ENCODE results near the gene HDAC4. TPM values are rescaled to one million over a fixed set of nuclear protein-coding genes. Genes with fewer than 3 reads are reported as not detected.

The HDAC4 gene
- total and polyA plus RNA-seq, 8 donors: 1.7 to 98.8 (median 24.5) TPM

DNA sequence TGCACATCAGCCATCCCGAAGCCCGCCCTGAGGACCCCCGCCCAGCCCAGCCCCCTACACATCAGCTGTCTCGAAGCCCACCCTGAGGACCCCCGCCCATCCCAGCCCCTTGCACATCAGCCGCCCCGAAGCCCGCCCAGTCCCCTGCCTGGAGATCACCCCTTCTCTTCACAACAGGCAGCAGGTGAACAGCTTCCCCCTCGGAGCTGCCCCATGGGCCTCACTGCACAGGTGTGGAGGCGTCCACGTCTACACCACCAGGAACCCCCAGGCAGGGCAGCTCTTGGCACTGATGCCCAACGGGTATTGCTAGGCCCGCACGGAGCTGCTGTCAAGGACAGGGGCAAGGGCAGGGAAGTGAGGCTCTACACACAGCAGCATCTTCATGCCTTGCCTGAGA is 137.6 kb downstream of the HDAC4 start:
- intact Hi-C loops (cut with DNase I; ENCODE audit: low total_unique reads): no loop called here
- Histone ChIP-seq H3K36me3 (no peaks in the 10 kb centered on the region), H3K4me1 (peaks cover 57 to 98% (median 77%) of the 10 kb centered on the region in 4 donors), H3K9me3 (peaks cover 0 to 1% (median 0%) of the 10 kb centered on the region in 4 donors), H3K27me3 (no peaks in the 10 kb centered on the region), H3K4me3 (no peak overlapping the region), H3K27ac (peak overlapping the region in 2 of 5 donors; percentile 83 to 88)
- DNase-seq: peak in 1 of 2 donors; percentile 20
- no peak for TF ChIP-seq EP300 (IDR thresholded peaks at IDR 0.05)
- TF ChIP-seq POLR2A (IDR thresholded peaks at IDR 0.05): no peak
- TF ChIP-seq POLR2AphosphoS5 (IDR thresholded peaks at IDR 0.05): no peak
- TF ChIP-seq, protein P1, sequence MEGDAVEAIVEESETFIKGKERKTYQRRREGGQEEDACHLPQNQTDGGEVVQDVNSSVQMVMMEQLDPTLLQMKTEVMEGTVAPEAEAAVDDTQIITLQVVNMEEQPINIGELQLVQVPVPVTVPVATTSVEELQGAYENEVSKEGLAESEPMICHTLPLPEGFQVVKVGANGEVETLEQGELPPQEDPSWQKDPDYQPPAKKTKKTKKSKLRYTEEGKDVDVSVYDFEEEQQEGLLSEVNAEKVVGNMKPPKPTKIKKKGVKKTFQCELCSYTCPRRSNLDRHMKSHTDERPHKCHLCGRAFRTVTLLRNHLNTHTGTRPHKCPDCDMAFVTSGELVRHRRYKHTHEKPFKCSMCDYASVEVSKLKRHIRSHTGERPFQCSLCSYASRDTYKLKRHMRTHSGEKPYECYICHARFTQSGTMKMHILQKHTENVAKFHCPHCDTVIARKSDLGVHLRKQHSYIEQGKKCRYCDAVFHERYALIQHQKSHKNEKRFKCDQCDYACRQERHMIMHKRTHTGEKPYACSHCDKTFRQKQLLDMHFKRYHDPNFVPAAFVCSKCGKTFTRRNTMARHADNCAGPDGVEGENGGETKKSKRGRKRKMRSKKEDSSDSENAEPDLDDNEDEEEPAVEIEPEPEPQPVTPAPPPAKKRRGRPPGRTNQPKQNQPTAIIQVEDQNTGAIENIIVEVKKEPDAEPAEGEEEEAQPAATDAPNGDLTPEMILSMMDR (IDR thresholded peaks at IDR 0.05): no peak
- 89 to 96% (median 93%) methylated on average over 10 to 14 of the region's 14 CpGs for WGBS, 5 donors

DNA sequence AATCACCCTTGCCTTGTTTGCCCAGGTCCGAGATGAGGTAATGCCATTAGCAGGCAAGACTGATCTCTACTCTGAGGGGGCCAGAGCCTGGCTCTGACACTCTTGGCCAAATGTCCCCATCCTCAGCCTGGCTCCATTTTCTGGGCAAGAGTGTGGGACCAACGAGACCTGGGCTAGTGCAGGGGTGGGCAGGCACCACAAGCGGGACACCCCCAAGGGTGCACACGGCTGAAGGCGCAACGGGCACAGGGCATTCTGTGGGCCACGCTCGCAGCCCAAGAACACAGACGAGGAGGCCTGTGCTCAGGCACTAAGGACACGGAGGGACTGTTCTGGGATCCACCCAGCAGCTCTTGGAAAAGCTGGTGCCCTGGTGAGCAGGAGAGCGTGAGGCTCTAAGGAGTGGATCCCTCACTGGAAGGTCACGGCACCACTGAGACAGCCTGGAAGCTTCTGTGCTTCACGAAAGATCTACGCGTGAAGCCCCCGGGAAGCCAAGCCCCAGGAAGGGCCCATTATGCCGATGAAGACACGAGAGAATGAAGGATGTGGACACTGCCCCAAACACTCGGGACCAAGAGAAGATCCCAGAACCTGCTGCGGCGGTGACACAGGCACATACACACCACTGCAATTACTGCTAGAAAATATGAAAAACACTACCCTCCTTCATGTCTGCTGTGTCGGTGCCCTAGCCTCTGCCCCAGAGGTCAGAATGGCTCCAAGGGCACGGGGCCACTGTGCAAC is 138.2 kb downstream of the HDAC4 start:
- intact Hi-C loops (cut with DNase I; ENCODE audit: low total_unique reads): no loop called here
- peak overlapping the region in 1 of 5 donors; percentile 83 for H3K27ac ChIP-seq

DNA sequence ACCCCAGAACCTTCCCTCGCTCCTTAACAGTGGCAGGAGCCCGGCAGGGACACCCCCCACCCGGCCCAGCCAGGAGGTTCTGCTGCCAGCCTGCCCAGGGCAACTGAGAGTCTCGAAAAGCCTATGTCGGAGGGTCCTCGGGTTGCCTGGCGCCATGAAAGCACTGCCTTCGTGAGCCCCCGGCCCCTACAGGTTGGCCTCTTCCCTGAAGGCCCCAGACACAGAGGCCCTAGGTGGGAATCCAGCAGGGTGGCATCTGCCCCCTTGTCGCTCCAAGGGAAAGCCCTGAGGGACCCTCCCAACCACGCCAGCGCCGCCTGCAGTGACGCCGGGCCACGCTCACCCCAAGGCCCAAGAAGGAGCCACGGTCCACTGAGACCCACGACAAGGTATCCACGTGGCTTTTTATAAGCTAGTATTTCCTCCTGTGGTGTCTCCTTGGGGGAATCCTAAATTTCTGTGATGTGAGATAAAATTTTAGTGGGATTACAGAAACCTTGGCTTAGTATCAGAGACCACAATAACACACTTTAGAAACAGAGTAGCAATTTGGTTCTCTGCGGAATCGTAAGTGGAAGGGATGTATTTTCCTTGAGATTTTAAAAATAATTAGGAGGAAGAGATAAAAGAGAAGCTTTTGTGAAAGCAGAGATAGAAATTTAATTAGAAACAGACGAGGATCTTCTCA is 138.9 kb downstream of the HDAC4 start:
- TF ChIP-seq POLR2A (IDR thresholded peaks at IDR 0.05) (no peak), EP300 (IDR thresholded peaks at IDR 0.05) (no peak), POLR2AphosphoS5 (IDR thresholded peaks at IDR 0.05) (no peak)
- intact Hi-C loops (cut with DNase I; ENCODE audit: low total_unique reads): no loop called here
- H3K9me3 ChIP-seq: peaks cover 0 to 4% (median 2%) of the 10 kb centered on the region in 4 donors
- no peaks in the 10 kb centered on the region for H3K36me3 ChIP-seq
- WGBS, 5 donors: 90 to 97% (median 96%) methylated on average over 12 to 22 of the region's 22 CpGs
- no peaks in the 10 kb centered on the region for H3K27me3 ChIP-seq
- H3K4me1 ChIP-seq: peaks cover 44 to 85% (median 66%) of the 10 kb centered on the region in 4 donors
- peak overlapping the region in 1 of 5 donors; percentile 83 for H3K27ac ChIP-seq
- no peak overlapping the region for H3K4me3 ChIP-seq
- DNase-seq: peak in 1 of 2 donors; percentile 22

More for the DNA sequence above, 138.2 kb downstream of the HDAC4 start:
- Histone ChIP-seq H3K27me3 (no peaks in the 10 kb centered on the region), H3K4me3 (no peak overlapping the region), H3K36me3 (no peaks in the 10 kb centered on the region), H3K4me1 (peaks cover 51 to 92% (median 71%) of the 10 kb centered on the region in 4 donors), H3K9me3 (peaks cover 0 to 4% (median under 1%) of the 10 kb centered on the region in 4 donors)
- DNase-seq: peak in 1 of 2 donors; percentile 22
- TF ChIP-seq POLR2A (IDR thresholded peaks at IDR 0.05) (no peak), EP300 (IDR thresholded peaks at IDR 0.05) (no peak), POLR2AphosphoS5 (IDR thresholded peaks at IDR 0.05) (no peak)
- TF ChIP-seq, protein P1 (IDR thresholded peaks at IDR 0.05): no peak
- whole genome bisulfite sequencing, 5 donors: 91 to 96% (median 96%) methylated on average over 23 of the region's 23 CpGs

DNA sequence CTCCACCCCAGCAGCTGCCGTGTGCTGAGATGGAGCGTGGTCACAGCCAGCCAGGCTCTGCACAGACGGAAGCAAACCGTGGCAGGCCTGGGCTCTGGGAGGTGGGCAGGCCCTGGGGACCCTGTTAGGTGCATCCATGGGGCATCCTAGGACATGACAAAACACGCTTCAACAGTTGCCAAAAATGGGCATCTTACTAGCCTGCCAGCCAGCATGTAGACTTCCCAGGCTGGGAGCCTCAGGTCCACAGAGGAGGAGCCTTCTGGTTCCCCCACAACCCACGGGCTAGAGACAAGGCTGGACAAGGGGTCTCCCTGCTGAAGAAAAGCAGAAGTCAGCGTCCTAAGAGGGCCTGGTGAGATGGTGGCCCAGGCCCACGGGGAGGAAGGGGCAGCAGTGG is 139.5 kb downstream of the HDAC4 start:
- TF ChIP-seq, protein P1 (IDR thresholded peaks at IDR 0.05): no peak
- TF ChIP-seq POLR2AphosphoS5 (IDR thresholded peaks at IDR 0.05) (no peak), EP300 (IDR thresholded peaks at IDR 0.05) (no peak), POLR2A (IDR thresholded peaks at IDR 0.05) (no peak)
- no peak for DNase-seq

More for the DNA sequence above, 139.5 kb downstream of the HDAC4 start:
- Histone ChIP-seq H3K4me3 (no peak overlapping the region), H3K27ac (peak overlapping the region in 1 of 5 donors; percentile 83), H3K9me3 (peaks cover 0 to 4% (median 2%) of the 10 kb centered on the region in 4 donors), H3K4me1 (peaks cover 38 to 83% (median 63%) of the 10 kb centered on the region in 4 donors), H3K36me3 (no peaks in the 10 kb centered on the region), H3K27me3 (no peaks in the 10 kb centered on the region)
- WGBS, 5 donors: 67 to 96% (median 95%) methylated on average over 4 to 8 of the region's 8 CpGs
- intact Hi-C loops (cut with DNase I; ENCODE audit: low total_unique reads): no loop called here

All from stomach (tissue), 9 donors.